Hypothalamus (tissue), 51 donors: ENCODE results near the gene DPEP2NB.
A peak's percentile ranks its signal among the peaks of the same experiment; 100 is the strongest.

Experiments
- DNase-seq, 51 donors: peaks; one replicate each; lab custom pipeline; 2025; lab: John Stamatoyannopoulos, UW

Gene DPEP2NB

DNA sequence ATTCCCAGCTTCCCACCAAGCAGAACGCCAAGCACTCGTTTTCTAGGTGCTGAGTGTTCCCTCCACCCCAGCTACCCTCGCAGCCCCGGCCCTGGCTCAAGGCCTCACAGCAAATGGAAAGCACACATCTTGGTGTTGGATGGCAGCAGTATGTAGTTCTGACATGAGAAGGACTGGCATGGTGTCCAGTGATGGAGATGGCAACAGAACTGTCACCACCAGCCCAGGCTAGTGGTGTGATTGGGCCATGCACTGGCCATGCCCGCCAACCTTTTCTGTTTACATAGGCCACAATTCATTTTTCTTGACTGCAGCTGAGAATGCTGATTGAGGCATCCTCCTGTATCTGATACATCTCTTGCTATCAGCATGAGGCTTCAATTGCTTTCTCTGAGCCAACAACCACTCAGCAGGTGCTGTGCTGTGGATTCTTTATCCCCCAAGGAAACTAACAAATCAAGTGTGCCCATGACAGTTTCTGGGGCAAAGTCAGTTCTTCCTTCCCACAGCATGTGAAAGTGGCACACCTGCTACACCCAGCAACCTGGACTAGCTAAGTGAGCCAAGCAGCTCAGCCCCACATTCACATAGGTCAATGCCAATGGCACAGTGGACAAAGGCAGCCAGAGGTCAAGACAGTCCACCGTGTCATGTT, 51.1 kb downstream of the DPEP2NB start:
- DNase-seq: no peak

DNA sequence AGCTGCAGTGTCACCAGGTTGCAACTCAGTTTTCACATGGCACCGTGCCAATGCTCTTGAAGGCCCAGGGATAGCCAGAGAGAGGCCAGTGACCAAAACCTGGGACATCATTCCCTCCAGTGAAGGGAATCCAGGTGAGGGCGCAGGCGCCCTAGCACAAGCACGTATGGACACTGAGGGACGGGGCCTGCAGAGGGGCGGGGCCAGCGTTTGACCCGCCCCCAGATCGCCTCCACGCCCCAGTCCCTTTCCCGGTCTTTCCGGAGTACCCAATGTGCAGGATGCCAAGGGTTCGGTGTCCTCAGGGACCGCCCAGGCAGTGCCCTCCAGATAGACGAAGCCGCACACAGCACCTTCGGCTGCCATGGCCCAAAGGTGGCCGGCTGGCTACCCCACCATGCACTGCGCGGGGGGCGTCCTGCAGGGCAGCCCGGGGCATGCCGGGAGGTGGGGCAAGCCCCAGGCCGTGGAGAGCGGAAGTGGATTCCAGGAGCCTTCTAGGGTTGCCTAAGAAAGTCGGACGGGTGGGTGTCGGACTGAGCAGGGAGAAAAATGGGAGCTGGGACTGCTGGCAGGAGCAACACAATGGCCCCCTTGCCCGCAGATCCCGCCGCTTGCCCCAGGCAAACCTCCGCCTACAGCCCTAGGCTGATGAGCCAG, 51.9 kb downstream of the DPEP2NB start:
- peak in 7 of 51 donors; percentile 18 to 55 (median 45) for DNase-seq
